Lower lobe of right lung (tissue), 2 donors: ENCODE measurements around the gene MANEAL. TPM values are rescaled to one million over a fixed set of nuclear protein-coding genes. Genes with fewer than 3 reads are reported as not detected.

Experiments used
- ATAC-seq, 2 donors: fragments of 200-7000 bp; cut with Tn5 transposase; one replicate each; pipeline ENCODE4 v1.9.1; 2020 to 2022; ENCODE audit warnings: mild to moderate bottlenecking in 2 of 2, moderate library complexity in 2 of 2
- DNase-seq: peaks from one replicate; pipeline ENCODE4 v3.0.0-alpha.2; 2020
- H3K27ac ChIP-seq: fragments of 200-600 bp; one replicate; pipeline ENCODE4 v1.8.0; 2022
- H3K27me3 ChIP-seq: fragments of 200-600 bp; one replicate; pipeline ENCODE4 v1.8.0; 2022; ENCODE audit warnings: low read depth
- H3K36me3 ChIP-seq: fragments of 200-600 bp; one replicate; pipeline ENCODE4 v1.8.0; 2022; ENCODE audit warnings: mild to moderate bottlenecking
- H3K4me1 ChIP-seq: fragments of 200-600 bp; one replicate; pipeline ENCODE4 v1.8.0; 2022
- H3K4me3 ChIP-seq: fragments of 200-600 bp; one replicate; pipeline ENCODE4 v1.8.0; 2022; ENCODE audit warnings: mild to moderate bottlenecking
- H3K9me3 ChIP-seq: fragments of 200-600 bp; one replicate; pipeline ENCODE4 v1.8.0; 2022
- intact Hi-C: fragments of 100-400 bp; cut with DNase I; formaldehyde crosslinking; loops from one replicate; pipeline ENCODE4 v1.11.0; 2022
- total RNA-seq: library from RNA; stranded (reverse); fragmentation: NEBNext Ultra II Directional; extraction: Animal tissue kit (Norgen Biotek cat#: 25700); gene quantifications from one replicate; pipeline ENCODE4 v1.2.1, GENCODE V29; 2021
- TF ChIP-seq, protein P1 (sequence below): fragments of 200-600 bp; IDR thresholded peaks from one replicate; pipeline ENCODE4 v1.8.0; 2022; ENCODE audit warnings: antibody characterized with exemption, mild to moderate bottlenecking
- donor health status: DM: no; HTN: yes; CAD: no; lungs with severe emphysema.

Gene MANEAL
- total RNA-seq, 1 donor from 2014 or later: 4.9 TPM

DNA sequence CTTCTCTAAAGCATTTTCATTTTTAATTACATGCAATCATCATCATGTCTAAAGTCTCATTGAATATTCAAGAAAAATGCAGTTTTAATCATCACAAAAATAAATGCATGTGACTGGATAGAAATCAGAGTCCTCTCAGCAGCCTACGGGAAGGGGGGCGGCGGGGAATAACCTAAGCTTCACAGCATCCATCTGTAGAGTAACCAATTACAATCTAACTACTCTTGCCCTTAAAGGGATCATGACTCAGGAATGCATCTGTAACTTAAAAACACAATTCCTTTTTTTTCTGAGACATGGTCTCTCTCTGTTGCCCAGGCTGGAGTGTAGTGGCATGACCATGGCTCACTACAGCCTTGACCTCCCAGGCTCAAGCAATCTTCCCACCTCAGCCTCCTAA, 43.1 kb downstream of the MANEAL start:
- Histone ChIP-seq H3K9me3 (no peaks in the 10 kb centered on the region), H3K27me3 (no peaks in the 10 kb centered on the region), H3K27ac (no peak overlapping the region), H3K4me3 (no peak overlapping the region), H3K36me3 (peaks cover 91% of the 10 kb centered on the region), H3K4me1 (no peaks in the 10 kb centered on the region)
- intact Hi-C loops: no loop called here
- TF ChIP-seq, protein P1, sequence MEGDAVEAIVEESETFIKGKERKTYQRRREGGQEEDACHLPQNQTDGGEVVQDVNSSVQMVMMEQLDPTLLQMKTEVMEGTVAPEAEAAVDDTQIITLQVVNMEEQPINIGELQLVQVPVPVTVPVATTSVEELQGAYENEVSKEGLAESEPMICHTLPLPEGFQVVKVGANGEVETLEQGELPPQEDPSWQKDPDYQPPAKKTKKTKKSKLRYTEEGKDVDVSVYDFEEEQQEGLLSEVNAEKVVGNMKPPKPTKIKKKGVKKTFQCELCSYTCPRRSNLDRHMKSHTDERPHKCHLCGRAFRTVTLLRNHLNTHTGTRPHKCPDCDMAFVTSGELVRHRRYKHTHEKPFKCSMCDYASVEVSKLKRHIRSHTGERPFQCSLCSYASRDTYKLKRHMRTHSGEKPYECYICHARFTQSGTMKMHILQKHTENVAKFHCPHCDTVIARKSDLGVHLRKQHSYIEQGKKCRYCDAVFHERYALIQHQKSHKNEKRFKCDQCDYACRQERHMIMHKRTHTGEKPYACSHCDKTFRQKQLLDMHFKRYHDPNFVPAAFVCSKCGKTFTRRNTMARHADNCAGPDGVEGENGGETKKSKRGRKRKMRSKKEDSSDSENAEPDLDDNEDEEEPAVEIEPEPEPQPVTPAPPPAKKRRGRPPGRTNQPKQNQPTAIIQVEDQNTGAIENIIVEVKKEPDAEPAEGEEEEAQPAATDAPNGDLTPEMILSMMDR: no peak
- ATAC-seq (no peak), DNase-seq (no peak)

DNA sequence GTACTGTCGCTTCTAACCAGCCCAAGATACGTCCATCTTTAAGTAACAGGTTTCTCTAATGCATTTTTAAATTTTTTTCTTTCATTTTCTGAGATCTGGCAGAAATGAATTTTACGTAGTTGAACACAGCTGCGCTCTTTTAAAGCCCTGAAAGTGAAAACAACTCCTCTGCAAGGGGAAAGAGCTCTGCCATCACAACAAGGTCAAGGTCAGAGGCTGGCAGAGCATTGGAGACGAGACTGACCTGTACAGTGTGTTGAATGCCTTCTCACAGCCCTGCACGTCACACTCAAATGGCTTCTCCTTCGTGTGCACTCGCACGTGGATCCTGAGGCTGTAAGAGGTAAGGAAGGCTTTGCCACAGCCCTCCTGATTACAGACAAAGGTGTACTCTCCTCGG, 46.0 kb downstream of the MANEAL start:
- DNase-seq (no peak), ATAC-seq (no peak)
- Histone ChIP-seq H3K4me1 (peaks cover 15% of the 10 kb centered on the region), H3K27me3 (no peaks in the 10 kb centered on the region), H3K36me3 (peaks cover 62% of the 10 kb centered on the region), H3K4me3 (no peak overlapping the region), H3K27ac (no peak overlapping the region), H3K9me3 (no peaks in the 10 kb centered on the region)
- TF ChIP-seq, protein P1: no peak
- intact Hi-C loops: no loop called here

DNA sequence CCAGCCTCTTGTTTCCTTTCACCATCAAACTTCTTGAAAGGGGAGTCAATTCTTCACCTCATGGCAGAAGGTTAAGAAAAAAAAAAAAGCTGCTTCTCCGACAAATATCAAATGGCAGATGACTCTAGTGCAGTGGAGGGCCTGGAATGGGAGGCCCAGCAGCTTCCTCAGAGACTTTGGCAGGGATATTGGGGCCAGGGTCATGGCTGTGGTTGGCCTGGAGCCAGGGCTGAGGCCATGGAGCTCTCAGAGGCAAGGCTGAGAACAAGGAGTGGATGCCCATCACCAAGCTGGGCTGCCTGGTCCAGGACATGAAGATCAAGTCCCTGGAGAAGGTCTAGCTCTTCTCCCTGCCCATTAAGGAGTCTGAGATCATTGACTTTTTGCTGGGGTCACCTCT, 47.1 kb downstream of the MANEAL start:
- ATAC-seq (no peak), DNase-seq (no peak)
- intact Hi-C loops: no loop called here
- Histone ChIP-seq H3K27ac (no peak overlapping the region), H3K4me3 (no peak overlapping the region), H3K9me3 (no peaks in the 10 kb centered on the region), H3K36me3 (peaks cover 52% of the 10 kb centered on the region), H3K4me1 (peaks cover 20% of the 10 kb centered on the region), H3K27me3 (no peaks in the 10 kb centered on the region)
- TF ChIP-seq, protein P1: no peak

DNA sequence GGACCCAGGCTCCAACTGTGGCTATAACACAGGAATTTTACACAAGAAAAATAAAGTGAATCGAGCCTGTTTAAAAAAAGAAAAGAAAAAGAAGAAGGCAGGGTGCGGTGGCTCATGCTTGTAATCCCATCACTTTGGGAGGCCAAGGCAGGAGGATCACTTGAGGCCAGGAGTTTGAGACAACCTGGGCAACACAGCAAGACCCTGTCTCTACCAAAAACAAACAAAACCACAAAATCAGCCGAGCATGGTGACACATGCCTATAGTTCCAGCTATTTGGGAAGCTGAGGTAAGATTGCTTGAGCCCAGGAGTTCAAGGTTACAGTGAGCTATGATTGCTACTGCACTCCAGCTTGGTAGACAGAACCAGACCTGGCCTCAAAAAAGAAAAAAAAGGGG, 48.0 kb downstream of the MANEAL start:
- intact Hi-C loops: no loop called here
- TF ChIP-seq, protein P1: no peak
- no peak overlapping the region for H3K4me3 ChIP-seq
- no peak for ATAC-seq
- H3K36me3 ChIP-seq: peaks cover 43% of the 10 kb centered on the region
- peaks cover 26% of the 10 kb centered on the region for H3K4me1 ChIP-seq
- no peaks in the 10 kb centered on the region for H3K27me3 ChIP-seq
- no peaks in the 10 kb centered on the region for H3K9me3 ChIP-seq
- DNase-seq: no peak
- H3K27ac ChIP-seq: no peak overlapping the region

DNA sequence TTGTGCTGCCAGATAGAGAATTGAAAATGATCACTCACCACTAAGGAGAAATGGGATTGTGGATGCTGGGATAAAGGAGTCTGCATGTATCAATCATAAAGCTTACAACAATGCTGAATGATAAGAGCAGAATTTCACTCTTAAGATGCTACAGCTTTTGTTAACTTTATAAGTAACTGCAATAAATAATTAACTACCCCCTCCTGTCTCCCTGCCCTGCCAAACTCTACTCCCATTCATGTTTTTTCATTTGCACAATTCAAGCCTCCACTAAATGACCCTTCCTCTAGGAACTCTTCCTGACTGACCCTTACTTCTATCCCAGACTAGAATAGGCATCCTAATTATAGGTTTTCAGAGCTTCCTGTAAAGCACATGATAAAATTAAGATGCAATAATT, 50.9 kb downstream of the MANEAL start:
- Histone ChIP-seq H3K4me1 (peaks cover 46% of the 10 kb centered on the region), H3K27ac (no peak overlapping the region), H3K4me3 (no peak overlapping the region), H3K27me3 (no peaks in the 10 kb centered on the region), H3K36me3 (peaks cover 24% of the 10 kb centered on the region), H3K9me3 (no peaks in the 10 kb centered on the region)
- intact Hi-C loops: no loop called here
- ATAC-seq (no peak), DNase-seq (no peak)
- TF ChIP-seq, protein P1: no peak
